Bone marrow (tissue), 2 donors: ENCODE data around the gene DIABLO.
"Not testable (repeated sequence)": the region's sequence is repeated elsewhere in the genome, so short reads cannot be mapped to it uniquely, and the experiment has no call there.

Experiments
- DNase-seq, 2 donors: peaks; one replicate each; lab custom pipeline; 2025; lab: John Stamatoyannopoulos, UW

DIABLO gene

DNA sequence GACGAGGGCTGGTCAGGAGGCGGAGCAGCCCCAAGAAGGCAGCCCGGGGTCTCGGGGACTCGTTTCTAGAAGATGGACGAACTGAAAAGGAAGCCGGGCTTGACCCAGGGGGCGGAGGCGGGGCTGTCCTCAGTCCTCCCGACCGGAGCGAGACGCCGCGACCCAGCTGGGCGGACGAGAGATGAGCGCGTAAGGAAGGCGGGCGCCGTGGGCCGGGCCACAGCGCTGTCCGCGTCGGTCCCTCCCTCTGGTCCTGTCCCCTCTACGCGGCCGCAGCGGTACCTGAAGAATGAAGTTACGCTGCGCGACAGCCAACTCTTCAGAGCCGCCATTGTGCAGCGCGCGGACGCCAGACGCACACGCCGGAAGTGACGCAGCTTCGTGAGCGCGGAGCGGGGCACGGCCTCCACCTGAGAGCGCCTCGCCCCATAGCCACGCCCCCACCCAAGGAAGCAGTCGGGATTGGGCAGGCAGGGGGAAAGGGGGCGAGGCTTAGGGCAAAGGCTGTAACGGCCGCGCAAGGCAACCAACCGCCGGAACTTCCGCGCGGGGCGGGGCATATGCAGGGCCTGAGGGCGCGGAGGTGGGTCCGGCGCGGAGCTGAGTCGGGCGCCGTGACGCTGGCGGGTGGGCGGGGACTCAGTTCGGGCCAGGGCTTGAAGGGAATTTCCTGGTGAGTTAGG, at the start of gene DIABLO:
Gene DIABLO, minus strand, starts transcription at position 370 of the 683 bp plus-strand sequence. Its CDS starts 38 bp downstream, at position 332.
- peak; percentile 95 to 98 for DNase-seq

DNA sequence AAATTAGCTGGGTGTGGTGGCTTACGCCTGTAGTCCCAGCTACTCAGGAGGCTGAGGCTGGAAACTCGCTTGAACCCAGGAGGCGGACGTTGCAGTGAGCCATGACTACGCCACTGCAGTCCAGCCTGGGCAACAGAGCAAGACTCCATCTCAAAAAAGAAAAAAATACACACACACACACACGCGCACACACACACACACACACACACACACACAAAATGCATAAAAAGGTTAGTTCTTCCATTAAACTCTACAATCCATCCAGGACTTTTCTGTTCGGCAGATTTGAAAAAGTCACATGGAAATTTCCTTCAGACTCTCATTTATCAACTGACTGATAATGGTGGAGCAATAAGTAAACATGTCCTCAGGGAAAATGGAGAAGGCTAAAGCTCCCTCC, 49.6 kb upstream of the DIABLO start:
- DNase-seq, result no peak

DNA sequence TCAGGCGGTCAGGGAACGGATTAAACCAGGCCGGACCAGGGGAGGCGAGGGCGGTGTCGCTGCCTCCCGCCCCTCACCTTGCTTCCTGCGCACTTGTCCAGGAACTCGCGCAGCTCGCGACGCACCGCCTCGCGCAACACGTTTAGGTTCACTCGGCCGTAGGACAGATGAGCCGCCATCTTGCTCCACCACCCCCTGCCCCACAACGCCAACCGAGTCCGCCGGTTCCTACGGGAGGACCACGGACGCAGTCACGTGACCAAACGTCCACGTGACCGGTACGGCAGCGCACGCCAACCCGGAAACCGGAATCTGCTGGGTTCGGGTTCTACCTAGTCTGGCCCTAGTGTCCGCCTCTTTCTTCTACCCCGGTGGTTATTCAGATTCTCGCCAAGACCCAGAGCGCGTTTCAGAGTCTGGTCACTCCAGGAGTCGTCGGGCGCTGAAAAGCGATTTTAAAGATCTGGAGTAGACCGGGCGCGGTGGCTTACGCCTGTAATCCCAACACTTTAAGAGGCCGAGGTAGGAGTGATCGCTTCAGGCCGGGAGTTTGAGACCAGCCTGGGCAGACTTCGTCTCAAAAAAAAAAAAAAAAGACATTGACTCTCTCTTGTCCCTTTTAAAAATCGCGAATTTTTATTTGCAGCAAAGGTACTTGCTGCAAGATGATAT, 40.5 kb upstream of the DIABLO start, which contains the start of gene VPS33A:
Gene VPS33A, minus strand, starts transcription at position 265 of the 672 bp plus-strand sequence. Its CDS starts 86 bp downstream, at position 179.
- peak; percentile 82 to 85 for DNase-seq

DNA sequence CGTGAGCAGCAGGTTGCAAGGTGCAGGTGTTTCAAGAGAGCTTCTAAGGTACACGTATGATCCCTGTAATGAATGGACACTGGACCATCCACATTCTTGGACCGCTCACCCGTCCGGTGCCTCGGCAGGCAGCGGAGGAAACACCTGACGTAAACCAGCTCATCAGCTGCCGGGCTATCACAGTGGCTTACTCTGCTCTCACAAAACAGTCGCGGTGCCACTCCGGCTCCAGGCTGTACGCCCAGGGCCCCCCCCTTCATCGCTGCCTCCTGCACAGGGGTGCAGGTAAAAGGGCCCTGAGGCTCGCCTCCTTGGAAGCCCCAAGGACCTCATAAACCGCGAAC, 40.0 kb upstream of the DIABLO start:
- no peak for DNase-seq

DNA sequence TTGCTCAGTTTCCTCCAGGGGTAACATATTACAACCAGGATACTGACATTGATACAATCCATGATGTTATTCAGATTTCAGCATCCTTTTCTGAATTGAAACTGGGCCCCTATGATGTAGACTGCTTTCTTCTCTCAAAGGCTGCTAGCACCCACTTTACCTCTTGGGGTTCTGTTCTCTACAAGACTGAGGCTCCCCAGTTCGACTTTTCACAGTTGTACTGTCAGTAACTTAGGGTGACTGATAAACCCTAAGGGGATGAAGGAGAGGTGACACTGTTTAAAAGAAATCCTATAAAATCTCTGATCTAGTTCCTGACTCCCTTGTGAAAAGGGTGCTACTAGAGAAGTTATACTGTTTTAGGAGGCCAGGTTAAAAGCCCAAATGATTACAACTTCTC, 39.6 kb upstream of the DIABLO start:
- DNase-seq, result no peak

DNA sequence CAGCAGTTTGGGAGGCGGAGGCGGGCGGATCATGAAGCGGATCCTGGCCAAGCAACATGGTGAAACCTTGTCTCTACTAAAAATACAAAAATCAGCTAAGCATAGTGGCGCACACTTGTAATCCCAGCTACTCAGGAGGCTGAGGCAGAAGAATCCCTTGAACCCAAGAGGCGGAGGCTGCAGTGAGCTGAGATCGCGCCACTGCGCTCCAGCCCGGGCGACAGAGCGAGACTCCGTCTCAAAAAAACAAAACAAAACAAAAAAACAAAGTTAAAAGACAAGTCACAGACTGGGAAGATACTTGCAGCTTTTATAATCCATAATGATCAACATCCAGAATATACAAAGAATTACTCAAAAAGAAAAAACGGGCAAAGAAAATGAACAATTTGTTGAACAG, 34.9 kb upstream of the DIABLO start:
- DNase-seq, result not testable (repeated sequence)

DNA sequence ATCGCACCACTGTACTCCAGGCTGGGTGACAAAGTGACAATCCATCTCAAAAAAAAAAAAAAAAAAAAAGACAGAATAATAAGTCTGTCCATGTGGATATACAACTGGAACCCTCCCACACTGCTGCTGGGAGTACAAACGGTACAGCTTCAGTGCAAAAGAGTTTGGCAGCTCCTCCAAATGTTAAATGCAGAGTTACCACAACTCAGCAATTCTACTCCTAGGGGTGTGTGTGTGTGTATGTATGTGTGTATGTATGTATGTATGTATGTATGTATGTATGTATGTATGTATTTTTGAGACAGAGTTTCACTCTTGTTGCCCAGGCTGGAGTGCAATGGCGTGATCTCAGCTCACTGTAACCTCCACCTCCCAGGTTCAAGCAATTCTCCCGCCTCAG, 33.1 kb upstream of the DIABLO start:
- not testable (repeated sequence) for DNase-seq

DNA sequence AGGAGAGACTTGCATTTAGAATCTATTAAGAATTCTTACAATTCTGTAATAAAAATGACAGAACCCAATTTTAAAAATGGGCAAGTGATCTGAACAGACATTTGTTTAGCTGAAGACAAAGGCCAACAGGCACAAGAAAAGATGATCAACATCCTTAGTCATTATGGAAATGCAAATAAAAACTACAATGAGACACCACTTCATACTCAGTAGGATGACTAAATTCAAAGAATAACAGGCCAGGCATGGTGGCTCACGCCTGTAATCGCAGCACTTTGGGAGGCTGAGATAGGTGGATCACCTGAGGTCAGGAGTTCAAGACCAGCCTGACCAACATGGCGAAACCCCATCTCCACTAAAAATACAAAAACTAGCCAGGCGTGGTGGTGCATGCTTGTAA, 32.6 kb upstream of the DIABLO start:
- DNase-seq, result not testable (repeated sequence)

DNA sequence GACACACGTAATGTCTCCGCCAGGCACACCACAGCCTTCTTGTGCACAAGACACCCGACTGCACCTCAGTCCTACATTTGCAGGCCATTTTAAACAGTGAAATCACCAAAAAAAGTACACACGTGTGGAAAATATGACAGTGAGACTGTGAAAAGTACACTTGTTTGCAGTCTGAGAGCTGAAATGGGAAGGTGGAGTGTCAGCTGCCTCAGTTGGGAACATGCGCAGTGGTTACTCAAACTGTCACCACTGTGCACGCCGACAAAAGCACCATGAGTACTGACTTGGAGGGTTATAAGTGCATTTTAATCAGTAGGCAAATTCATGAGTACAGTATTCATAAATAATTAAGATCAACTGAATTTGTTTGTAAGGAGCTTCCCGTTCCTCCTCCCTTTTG, 24.7 kb upstream of the DIABLO start:
- DNase-seq, result no peak

DNA sequence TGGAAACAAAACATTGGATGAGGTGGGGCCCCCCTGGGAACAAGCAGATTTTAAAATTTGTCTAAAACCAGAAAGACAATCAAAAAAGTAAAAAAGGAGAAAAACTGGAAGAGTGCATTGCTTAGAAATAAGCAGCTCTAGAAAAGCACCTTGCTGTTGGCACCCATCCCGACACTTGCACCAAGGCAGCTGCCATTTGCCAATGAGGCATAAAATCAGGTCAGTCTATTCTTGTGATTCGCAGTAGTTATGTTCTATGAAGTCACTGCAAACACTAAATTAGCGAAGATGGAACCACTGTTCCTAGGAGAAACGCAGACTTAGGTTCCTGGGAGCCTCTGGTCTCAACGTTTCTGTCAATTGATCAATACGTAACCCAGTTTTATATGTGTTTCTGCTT, 24.2 kb upstream of the DIABLO start:
- DNase-seq, result no peak

DNA sequence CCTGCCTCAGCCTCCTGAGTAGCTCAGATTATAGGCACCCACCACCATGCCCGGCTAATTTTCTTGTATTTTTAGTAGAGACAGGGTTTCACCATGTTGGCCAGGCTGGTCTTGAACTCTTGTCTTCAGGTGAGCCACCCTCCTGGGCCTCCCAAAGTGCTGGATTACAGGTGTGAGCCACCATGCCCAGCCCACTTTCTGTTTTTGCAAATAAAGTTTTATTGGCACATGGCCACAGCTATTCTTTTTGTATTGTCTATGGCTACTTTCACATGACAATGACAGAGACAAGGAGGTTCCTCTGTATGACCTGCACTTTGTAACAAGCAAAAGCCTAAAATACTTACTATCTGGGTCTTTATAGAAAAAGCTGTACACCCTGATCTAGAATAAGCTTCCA, 19.7 kb upstream of the DIABLO start:
- no peak for DNase-seq

DNA sequence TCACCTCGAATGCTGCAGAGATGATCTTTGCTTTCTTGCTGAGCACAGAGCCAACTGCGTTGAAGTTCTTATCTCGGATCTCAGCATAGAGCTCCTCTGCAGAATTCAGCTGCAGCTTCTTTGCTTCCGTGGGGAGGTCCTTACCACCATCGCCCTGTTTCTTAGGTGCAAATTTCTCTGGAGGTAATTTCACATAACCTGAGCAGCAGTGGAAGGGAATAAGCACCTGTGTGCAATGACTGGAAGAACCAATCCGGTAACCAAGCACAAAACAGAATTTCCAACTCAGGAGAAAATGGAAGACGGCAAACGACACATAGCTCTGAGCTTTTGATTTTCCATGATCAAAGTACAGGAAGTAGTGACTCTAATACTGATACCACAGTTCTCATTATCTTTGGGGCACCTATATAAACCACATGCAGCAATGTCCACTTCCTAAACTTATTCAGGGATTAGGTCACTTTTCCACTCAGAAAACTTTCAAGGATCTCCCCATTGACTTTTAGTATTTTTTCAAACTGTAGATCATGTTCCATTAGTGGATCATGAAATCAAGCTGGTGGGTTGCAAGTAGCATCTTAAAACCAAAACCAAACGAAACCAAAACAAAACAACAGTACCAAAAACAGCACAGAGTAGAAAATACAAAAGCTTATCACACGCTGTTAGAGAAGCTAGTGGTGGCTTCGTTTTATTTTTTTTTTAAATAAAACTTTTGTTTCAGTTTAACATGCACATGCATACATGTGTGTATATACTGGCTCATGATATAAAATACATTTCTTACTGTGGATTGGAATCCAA, 18.9 kb upstream of the DIABLO start:
- DNase-seq, result no peak

DNA sequence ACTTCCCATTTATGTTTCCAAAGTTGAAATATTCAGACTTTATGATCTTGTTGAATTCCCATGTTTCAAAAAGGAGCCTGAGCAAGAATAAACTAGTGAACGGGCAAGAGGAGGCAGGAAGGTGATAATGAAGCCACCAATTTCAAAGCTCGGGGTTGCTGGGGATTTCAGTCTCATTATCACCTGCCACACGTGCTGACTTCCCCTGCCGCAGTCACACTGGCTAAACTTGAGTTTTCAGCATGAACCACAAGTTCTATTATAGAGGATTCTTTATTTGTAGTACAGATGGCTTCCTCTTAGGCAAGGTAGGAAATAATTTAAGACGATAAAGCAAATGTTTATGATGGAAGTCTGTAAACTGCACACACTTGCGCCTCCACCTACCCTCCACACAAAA, 18.1 kb upstream of the DIABLO start:
- no peak for DNase-seq

DNA sequence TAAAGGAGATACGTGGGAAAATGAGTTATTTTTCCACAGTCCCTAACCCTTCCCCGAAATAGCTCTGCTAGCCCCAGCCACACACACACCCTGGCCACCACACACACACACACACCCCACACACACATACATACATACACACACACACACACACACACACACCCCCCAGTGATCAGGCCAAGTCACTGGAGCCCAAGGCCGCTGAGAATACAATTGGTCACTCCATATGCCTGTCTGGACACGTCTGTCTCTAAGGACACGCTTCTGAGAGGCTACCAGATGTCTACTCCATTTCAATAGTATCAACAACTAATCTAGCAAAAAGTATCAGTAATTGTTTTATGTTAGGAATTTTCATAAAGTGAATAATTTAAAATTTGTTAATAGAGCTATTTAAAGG, 13.0 kb upstream of the DIABLO start:
- no peak for DNase-seq

DNA sequence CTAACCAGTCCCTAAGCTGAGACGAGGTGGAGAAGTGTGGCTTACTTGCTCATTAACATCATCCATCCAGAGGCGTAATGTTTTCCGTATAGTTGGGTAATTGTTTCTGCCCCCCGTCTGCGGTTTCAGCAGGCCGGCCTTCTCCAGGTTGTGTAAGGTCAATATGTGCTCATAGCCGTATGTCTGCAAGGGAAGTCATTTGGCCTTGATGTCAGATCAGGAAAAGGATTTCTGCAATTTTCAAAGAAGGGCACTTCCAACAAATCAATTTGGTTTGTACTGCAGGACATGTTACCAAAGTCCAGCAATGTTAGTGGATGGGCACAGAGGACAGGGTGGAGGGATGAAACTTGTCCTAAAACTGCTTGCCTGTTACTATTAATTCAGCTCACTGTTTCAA, 9.9 kb upstream of the DIABLO start:
- no peak for DNase-seq

DNA sequence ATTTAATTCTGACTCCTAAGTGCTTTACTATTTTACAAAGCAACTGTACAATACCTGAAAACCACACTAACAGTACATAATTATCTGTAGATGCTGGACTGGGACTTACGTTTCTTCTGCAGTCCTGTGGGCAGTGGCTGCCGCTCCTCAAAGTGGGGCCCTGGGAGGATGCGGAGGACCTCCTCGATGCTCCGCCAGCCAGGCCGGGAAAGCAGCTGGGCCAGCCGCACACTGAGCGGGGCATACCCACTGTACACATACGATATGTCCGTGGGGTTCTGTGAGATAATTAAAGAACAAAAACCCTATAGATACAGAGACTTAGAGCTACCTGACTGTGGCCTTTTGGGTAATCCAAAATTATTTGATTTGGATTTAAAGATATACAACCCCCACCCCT, 6.8 kb upstream of the DIABLO start:
- DNase-seq, result no peak

DNA sequence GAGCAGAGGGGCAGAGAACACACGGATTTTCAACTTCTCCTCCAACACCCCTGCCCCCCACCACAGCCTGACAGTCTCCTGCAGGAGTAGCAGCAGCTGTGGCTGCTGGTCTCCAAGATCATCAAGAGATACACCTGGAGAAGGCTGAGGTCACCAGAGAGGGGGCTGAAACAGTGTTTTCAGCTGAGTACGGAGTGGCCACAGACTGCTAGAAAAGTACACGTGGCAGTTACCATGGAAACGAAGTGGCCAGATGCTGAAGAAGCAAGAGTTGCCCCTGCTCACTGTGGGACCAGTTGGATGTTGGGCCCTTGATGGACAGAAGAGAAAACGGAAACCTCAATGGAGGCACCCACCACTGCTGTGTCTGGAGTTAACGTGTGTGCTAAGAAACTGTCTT, 4.9 kb upstream of the DIABLO start:
- DNase-seq, result no peak

DNA sequence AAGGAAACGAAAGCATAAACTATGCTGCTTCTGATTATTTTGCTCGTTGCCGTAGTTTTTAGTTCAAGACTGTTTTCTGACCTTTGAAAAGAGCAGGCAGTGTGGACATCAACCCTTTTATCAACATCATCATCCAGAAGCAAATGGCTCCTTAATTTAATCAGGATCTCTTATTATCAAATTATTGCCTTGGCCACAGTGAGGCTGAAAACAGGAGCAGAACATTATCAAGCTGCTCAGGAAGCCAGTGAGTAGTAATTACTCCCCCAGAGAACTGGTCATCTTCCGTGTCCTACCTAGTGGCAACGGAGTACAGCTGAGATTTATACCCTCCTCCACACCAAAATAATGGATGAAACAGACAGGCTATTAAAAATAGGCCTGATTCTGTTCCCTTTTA, 2.2 kb upstream of the DIABLO start:
- no peak for DNase-seq

DNA sequence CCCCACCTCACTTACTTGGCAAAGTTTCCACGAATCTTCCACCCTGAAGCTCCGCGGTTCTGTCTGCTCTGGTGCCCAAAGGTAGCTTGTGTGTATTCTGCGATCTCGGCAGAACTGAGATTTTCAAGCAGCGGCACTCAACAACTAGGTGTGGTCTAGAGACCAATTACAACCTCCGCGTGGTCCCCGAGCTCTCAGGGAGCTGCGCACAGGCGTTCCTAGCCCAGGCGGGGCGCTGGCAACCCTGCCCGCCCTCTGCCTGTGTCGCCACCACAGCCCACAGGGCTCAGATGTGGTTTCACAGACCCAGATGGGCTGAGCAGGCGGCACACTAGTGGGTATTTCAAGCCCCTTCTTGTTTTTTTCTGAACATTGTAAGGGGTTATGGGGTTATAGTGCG, 1.5 kb upstream of the DIABLO start:
- no peak for DNase-seq

DNA sequence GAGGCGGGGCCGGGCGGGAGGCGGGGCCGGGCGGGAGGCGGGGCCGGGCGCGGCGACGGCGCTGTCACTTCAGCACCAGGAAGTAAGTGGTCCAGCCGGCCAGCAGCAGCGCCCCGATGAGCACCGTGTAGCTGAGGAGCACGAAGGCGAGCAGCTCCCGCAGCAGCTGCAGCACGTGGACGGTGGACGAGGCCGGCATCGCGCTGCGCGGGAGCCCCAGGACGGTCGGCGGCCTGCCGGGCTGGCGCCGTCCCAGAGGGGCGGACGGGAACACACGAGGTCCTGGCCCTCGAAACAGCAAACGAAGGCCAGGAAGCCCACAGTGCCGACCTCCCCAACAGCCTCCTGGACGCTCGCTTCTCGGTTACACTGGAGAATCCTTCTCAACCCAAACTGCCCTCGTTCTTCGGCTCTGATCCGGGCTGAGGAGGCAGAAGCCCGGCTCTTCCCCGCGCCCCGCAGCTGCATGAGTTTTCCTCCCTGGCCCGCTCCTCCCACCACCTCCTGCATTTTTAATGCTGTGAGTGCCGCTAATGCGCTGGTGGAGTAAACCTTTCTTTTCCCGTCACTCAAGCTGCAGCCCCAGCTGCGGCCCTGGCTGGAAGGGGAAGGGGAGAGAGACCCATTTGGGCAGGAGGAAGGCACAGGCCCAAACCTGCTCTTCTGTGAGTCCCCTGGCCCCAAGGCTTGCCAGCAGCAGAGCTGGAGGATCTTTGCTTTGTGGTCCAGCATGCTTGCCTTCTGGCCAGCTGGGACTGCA, 694 bp upstream of the DIABLO start:
- no peak for DNase-seq

DNA sequence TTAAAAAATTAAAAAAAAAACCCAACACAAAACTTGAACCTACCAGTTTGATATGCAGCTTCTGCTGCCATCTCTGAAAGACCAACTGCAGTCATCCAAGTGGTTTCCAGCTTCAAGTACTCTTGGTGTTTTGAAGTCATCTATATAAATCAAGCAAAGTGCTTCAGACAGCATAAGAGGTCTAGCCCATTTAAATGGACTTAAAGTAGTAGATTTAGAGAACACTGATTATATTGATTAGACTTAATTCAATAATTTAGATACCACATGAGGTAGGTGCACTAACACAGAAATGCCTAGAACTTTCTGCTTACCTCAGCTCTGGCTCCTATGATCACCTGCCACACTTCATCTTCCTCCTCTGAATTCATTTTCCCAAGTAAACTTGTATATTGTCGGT, 9.4 kb downstream of the DIABLO start:
- DNase-seq, result no peak

DNA sequence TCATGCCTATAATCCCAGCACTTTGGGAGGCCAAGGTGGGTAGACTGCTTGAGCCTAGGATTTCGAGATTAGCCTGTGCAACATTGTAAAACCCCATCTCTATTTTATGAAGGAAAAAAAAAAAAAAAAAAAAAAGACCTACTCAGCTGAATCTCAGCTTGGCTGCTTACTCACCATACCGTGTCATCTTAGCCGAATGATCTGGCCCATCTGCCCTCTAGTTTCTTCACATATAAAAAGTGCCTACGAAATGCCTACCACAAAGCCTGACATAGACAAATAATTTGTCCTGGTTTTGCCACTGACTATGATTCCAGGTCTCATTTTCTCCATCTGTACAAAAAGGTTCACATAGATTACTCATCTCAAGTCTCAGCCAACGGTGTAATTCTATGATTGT, 10.1 kb downstream of the DIABLO start:
- no peak for DNase-seq
